ENCODE measurements around the gene RALGPS1.

GRCh38 chr9:127050591-127051001 lies 136.0 kb downstream of the RALGPS1 start:
- TF ChIP-seq CTCF (IDR thresholded peaks at IDR 0.05; ENCODE audit: poor library complexity) (no peak), EZH2 (IDR thresholded peaks at IDR 0.05; ENCODE audit: borderline replicate concordance) (no peak)
